DMS53 (cell line): ENCODE measurements around the gene COPS7A.

ENCODE experiments used
- DNase-seq: peaks from one replicate; lab custom pipeline; 2025; lab: John Stamatoyannopoulos, UW

COPS7A gene

DNA sequence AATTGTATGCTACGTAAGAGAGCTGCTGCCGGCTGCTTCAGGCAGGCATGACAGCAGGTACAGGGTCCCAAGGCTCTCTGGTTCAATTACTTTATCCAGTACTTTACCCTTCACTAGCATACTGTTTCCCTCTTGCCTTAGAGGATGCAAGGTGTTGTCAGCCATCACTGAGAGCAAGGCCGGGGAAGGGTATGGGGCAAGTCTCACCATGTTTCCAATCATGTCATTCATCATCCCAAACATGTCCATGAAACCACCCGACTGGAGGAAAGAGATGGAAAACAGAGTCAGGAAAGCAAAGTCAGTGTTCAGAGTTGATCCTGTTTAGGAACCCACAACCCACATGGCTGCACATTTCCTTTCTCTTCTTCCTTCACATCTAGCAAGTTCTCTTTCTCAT is 26.7 kb downstream of the COPS7A start:
- DNase-seq, result no peak

- no peak for DNase-seq
Measured at GRCh38 chr12:6751767-6752166, 27.9 kb downstream of the COPS7A start.

GRCh38 chr12:6752167-6752920 is 28.5 kb downstream of the COPS7A start:
- DNase-seq, result peak; percentile 85

- DNase-seq, result peak; percentile 100
Measured at GRCh38 chr12:6752921-6753771, 29.3 kb downstream of the COPS7A start, which contains the start of gene MLF2. Gene MLF2, minus strand, starts transcription at chr12:6753141. Its CDS starts 807 bp downstream, at chr12:6752334.

- no peak for DNase-seq
Measured at GRCh38 chr12:6753772-6754356, 30.0 kb downstream of the COPS7A start.

DNA sequence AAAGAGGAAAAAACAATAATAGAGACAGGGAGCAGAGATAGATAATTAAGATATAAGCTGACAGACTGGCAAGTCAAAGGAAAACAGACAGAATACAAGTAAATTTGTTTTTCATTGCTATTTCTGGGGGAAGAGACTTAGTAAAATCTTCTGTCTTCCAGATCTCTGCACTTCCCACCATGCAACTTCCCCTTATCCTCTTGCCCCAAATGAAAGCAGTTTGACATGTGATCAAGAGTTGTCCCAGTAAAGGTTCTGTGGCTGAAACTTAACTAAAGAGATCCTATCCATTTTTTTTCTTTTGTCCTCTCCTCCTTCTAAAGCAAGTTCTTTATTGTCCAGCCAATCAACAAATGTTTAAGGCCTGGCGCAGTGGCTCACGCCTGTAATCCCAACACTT is 30.6 kb downstream of the COPS7A start:
- DNase-seq, result no peak

GRCh38 chr12:6757028-6757690 is 33.3 kb downstream of the COPS7A start:
- DNase-seq, result no peak

- no peak for DNase-seq
Measured at GRCh38 chr12:6758506-6759095, 34.8 kb downstream of the COPS7A start.

- DNase-seq, result no peak
Measured at GRCh38 chr12:6759741-6760140, 35.9 kb downstream of the COPS7A start.

DNA sequence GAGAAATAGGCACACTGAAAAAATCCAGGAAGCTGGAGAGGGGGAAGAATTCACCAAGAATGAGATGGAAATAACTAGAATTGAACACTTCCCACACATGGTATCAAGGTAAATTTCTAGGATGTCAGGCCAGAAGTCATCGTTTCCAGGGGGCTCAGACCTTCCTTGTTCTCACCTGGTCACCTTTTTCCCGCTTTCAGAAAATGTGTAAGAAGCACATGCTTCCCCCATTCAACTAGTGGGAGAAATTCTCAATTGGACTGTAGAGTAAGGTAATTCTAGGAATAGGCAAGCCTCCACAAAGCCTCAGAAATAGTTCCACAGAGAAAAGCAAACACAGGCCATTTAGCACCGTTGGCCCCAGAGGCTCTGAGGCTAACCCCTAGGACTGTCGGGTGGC is 39.5 kb downstream of the COPS7A start:
- no peak for DNase-seq

DNA sequence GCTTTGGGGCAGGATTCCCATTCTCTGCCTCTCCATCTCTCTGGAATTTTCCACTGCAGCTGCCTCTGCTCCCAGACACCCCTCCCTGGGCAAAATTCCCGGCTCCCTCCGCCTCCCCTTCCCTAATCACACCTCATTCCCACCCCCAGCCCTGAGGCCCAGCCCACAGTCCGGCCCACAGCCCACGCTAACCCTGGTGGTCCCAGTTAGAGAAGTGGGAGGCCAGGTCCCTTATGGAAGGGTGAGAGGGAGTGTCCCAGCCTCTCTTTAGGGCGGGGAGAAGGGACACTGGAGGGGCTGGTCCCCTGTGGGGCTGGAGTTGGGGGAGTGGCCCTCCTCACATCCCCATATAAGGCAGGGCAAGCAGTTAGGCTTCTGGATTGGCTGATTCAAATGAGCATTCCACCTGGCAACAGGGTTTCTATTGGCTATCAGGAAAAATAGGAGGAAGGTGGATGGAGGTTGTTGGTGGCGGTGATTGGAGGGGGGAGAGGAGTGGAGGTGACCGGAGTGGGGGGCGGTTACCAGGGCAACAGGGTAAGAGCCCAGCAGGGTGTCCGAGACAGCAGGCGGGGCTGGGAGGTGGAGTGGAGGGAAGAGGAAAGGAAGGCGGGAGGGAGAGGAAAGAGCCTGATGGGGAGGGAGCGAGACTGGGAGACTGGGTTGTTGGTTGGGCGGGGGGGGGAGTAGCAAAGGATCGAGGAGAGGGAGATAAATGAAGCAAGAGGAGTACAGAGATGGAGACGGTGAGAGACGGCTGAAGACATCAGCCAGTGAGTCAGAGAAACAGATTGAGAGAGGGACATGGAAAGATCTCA is 40.4 kb downstream of the COPS7A start:
- DNase-seq, result peak; percentile 98

DNA sequence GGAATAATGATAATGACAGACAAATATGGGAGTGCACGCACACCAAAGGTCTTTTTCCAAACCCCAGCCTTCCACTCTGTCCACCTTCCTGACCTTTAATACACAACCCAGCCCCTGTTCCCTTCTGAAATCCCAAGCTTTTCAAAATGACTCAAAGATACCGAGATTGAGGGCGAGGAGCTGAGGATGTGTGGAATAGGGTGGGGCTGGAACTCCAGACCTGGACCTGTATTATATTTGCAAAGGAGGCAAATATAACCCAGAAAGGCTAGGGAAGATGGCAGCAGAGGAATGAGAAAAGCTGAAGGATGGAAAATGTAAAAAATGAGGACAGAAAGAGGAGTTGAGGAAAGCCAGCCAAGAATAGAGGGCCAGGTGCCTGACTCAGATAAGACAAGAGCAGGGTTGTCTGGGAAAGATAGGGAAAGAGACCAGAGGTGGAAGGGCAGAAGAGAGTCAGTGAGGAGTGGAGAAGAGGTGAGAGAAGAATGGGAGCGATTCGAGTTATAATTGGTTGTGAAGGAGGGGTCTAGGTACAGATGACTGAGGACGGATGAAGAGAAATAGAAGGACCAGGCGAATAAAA is 41.3 kb downstream of the COPS7A start:
- DNase-seq, result peak; percentile 59

GRCh38 chr12:6765634-6766581 is 42.1 kb downstream of the COPS7A start, which contains the start of gene PTMS:
Gene PTMS, plus strand, starts transcription at chr12:6766363. Its CDS starts 343 bp downstream, at chr12:6766706.
- DNase-seq, result peak; percentile 80

GRCh38 chr12:6766651-6767349 is 43.0 kb downstream of the COPS7A start:
- DNase-seq, result peak; percentile 95

DNA sequence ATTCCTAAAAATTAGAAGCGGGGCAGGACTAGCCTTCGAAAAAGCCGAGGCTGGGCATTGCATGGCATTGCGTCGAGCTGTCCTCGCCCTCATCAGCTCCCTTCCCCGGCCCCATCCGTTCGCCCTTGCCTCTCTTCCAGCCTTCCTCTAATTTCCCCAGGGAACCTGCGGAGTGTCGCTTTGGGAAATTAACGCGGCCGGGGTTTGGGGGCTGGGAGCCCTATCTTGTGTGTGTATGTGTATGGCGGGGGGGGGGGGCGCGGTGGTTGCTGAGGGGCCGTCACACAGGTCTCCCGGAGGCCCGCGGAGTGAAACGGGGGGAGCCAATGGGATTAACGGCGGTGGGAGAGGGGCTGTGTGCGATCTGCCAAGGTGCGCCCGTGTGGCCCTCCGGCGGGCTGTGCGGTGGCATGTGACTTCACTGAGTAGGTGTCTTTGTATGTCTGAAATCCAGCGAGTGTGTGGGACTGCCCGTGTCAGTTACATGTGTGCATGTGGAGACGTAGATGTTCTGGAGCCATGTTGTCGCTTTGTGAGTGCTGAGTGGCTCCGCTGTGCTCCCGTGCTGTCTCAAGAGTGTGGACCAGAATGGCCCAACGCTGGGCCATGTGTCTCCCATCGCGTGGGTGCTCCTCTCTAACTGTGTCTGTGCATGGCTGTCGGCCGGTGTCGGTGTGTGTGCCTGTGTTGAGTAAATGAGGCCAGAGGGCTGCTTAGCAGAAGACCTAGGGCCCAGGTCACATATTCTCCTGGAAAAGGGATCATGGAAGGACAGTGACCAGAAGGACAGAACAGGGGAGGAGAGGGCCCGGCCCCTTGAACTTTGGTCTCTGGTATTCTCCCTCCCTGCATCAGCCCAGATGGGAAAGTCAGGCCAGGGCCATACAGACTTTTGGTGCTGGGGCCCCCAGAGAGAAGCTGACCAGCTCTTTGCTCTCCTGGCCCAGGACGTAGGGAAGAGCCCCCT is 43.8 kb downstream of the COPS7A start:
- peak; percentile 86 for DNase-seq

- DNase-seq, result no peak
Measured at GRCh38 chr12:6768437-6768914, 44.6 kb downstream of the COPS7A start.

DNA sequence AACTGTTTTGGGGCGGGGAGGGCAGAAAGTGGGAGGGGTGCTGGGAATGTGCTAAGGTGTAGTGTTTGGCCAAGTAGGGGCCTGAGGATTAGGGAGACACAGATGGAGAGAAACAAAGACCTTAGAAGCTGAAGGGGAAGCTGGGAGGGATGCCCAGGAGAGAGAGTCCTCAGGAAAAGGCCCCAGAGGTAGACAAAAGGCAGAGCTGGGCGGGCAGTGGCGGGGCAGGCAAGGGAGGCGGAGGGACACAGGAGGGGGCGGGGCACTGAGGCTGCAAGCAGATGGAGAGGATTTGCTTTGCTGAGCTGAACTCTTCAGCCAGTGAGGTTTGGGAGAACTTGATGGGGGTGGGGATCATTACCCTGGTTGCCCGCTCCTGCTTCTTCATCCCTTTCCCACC is 45.1 kb downstream of the COPS7A start:
- DNase-seq, result peak; percentile 75
